GM21619 (cell line): ENCODE results near the gene CYP2A13.
"Not testable (repeated sequence)": the region's sequence is repeated elsewhere in the genome, so short reads cannot be mapped to it uniquely, and the experiment has no call there.

Experiments used
- ATAC-seq: cut with Tn5 transposase; IDR thresholded peaks from one replicate; pipeline ENCODE4 v1.9.1; 2021; ENCODE audit not compliant: unreplicated experiment

Gene CYP2A13

DNA sequence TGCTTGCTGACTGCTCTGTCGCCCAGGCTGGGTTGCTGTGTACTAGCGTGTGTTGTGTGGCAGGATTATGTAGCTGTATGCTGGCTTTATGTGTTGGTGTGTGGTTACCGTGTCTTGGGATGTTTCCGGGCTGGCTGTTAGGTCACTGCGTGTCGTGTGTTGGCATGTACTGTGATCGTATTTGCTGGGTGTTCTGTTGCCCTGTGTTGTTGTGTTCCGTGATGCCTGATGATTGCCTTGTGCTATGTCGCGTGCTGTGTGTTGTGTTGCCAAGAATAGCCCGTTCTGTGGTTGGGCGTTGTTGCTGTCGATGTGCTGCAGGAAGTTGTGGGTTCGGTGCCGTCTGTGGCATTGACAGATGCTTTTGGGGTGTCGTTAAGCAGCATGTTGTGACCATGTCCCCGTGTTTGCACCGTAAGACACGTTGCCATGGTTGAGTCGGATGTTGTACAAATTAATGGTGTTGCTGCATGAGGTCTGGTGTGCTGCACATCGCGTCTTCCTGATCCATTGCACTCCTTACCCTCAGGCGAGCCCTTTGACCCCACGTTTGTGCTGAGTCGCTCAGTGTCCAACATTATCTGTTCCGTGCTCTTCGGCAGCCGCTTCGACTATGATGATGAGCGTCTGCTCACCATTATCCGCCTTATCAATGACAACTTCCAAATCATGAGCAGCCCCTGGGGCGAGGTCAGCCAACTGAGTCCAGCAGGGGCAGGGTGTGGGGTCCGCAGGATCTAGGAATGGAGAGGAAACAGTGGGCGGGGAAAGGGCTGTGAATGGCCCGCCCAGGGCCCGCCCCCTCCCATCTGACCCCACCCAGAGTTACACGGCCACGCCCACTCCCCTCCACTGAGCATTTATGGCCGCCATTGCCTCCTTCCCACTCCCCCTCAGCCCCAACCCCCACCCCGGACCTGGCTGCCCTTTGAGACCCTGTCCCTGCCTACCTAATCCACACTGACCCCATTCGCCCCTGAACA lies 33.0 kb downstream of the CYP2A13 start:
- not testable (repeated sequence) for ATAC-seq

DNA sequence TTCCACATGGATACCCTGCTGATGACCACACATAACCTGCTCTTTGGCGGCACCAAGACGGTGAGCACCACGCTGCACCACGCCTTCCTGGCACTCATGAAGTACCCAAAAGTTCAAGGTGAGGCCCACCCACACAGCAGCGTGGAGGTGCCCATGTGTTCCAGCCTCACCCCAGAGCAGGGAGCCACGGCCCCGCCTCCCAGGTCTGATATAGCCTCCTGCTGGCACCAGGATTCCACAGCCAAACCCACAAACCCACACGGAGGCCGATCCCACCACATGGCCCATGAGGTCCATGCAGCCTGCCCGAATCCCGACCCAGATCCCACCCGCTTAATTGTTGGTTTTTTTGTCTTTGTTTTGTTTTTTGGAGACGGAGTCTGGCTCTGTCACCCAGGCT lies 34.6 kb downstream of the CYP2A13 start:
- not testable (repeated sequence) for ATAC-seq

DNA sequence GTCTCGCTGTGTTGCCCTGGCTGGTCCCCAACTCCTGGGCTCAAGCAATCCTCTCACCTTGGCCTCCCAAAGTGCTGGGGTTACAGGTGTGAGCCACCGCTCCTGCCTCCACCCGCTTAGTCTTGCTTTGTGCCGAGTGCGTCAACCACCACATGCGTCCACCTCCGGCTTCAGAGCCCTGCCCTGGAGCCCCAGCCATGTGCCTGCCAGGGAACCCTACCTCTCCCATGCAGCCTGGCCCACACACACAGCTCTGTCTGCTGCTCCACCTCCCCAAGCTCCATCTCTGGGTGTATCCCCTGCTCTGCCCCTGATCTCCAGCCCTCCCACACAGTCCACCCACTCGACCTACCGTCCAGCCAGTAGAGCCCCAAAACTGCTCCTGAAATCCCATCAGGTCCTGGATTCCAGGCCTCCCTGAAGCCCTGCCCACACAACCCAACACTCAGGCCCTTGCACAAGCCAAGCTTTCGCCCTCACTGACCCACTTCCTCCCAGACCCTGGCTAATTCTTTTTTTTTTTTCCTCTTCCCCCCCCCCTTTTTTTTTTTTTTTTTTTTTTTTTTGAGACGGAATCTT lies 35.6 kb downstream of the CYP2A13 start:
- no peak for ATAC-seq

DNA sequence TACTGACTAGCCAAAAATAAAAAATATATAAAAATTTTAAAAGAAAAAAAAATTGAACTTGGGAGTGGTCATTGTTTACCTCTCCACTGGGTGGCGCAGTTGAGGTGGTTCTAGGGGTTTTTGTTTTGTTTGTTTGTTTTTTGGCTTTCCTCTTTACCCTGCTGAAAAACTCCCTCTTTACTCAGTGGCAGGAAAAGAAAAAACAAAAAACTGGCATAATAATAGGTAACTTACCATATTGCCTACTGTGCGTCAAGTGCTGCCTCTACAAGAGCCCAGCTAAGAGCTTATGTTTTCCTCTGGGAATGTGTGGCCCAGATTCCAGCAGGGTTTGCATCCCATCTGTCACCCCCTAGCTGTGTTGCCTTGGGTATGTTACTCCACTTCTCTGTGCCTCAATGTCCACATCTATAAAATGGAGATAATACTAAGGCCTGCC lies 38.5 kb downstream of the CYP2A13 start:
- ATAC-seq, result not testable (repeated sequence)

DNA sequence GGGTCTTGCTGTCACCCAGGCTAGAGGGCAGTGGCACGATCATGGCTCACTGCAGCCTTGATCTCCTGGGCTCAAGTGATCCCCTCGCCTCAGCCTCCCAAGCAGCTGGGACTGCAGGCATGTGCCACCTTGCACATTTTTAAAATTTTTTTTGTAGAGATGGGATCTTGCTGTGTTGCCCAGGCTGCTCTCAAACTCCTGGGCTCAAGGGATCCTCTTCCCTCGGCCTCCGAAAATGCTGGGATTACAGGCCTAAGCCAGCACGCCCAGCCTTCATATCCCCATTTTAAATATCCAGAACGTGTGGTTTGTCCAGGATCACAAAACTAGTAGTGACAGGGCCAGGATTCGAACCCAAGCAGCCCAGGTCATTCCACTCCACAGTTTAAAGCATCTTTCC lies 39.1 kb downstream of the CYP2A13 start:
- not testable (repeated sequence) for ATAC-seq

DNA sequence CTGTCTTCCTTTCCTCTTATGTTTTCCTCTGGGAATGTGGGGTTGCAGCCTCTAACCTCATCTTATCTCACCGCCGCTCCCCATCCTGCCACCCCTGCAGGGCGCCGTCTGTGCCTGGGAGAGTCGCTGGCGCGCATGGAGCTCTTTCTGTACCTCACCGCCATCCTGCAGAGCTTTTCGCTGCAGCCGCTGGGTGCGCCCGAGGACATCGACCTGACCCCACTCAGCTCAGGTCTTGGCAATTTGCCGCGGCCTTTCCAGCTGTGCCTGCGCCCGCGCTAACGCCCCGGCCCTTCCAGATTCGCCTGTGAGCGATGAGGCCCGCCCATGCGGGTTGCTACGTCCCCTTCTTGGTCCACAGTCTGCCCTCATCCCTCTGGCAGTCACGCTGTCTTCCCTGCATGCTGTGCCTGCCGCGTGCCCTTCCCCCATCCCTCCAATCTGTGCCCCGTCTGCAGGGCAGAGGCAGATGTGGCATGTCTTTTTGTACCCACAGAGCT lies 39.6 kb downstream of the CYP2A13 start:
- ATAC-seq, result not testable (repeated sequence)

DNA sequence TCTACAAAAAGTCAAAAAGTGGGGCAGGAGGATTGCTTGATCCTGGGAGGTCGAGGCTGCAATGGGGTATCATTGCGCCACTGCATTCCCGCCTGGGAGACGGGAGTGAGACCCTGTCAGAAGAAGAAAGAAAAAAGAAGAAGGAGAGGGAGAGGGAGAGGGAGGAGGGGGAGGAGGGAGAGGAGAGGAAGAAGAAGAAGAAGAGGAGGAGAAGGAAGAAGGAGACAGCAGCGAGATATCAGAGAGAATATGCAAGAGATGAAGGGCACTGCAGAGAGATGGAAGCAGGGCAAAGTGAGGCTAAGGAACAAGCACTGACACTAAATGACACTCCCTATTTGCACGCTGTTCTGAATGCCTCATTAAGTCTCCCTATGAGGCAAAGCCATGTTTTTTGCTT lies 40.4 kb downstream of the CYP2A13 start:
- no peak for ATAC-seq

DNA sequence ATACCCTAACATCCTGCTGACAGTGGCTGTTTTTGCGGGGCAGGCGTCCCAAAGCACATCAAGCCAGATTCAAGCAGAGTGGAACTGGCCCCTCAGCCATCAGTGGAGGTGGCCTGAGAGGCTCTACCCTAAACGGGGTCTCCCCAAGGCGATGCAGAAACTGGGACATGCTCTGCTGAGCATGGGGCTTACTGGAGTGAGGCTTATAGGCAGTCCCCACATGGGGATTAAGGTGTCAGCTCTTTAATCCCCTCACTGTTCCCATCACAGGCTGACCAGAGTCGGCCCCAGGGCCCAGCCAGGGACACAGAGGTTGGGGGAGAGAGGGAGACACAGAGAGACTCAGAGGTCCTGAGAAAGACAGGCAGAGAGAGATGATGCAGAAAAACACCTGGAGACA lies 42.9 kb downstream of the CYP2A13 start:
- no peak for ATAC-seq

DNA sequence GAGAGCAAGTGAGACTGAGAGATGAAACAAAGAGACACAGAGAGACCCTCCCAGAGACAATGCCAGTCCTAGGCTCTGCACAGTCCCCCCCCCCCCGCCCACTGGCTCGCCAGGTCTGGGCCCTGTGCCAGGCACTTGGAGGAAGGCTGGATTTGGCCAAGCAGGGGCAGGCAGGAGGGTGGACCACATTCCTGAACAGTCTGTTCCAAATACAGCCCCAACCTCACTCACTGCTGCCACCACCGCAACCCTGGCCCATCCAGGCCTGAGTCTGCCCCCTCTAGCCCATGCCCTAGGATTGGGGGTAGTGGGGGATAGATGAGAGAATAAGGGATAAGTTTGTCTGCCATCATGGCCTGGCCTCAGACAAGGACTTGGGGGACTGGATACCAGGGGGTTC lies 45.0 kb downstream of the CYP2A13 start:
- ATAC-seq, result no peak

DNA sequence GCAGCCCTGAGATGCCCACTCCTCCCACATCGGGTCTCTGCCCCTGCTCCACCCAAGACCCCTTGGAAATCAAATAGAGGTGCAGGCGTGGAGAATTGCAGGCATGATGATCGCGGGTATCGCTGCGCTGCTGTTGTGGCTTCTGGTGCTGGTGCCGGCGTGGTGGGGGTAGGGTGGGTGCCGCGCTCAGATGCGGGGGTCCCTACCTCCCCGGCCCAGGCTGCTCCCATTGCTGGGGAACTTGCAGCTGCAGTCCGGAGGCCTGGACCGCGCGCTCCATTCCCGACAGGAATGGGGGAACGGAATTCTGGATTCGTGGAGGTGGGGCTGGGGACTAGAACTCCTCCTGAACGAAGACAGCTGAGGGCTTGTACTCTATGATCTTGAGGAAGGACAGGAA lies 46.4 kb downstream of the CYP2A13 start:
- no peak for ATAC-seq

DNA sequence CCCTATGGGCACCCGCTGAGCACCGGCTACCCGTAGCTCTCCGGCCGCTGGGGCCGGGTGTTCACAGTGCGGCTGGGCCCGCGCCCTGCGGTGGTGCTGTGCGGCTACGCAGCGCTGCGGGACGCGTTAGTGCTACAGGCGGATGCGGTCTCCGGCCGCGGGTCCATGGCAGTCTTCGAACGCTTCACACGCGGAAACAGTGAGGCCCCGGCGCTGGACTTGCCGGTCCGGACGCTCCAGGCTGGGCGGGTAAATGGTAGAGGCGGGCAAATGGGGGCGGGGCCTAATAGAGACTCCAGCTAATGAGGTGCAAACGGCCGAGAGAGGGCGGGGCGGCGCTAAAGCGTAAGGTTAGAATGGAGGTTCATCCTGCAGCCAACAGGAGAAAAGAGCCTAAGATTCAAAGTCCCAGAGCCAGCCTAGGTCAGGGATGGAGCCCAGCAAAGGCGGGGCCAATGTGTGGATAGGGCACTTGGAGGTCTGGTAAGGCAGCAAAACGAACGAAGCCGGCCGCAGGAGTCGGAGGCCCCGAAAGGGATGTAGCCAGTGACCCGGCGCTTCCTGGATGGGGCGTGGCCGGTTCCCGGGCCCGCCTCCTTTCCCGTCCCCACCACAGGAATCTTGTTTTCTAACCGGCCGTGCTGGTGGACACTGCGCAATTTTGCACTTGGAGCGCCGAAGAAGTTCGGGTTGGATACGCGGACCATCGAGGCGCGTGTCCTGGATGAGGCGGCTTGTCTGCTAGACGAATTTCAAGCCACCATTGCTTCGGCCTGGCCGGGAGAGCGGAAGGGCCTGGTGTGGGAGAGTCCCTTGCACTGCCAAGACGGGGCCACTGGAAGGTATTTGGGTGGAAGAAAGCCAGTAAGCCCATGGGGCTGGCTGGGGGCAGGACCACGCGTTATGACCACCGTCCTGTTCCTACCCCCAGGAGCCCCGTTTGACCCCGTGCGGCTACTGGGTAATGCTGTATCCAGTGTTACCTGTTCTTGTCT lies 47.4 kb downstream of the CYP2A13 start:
- ATAC-seq, result not testable (repeated sequence)

DNA sequence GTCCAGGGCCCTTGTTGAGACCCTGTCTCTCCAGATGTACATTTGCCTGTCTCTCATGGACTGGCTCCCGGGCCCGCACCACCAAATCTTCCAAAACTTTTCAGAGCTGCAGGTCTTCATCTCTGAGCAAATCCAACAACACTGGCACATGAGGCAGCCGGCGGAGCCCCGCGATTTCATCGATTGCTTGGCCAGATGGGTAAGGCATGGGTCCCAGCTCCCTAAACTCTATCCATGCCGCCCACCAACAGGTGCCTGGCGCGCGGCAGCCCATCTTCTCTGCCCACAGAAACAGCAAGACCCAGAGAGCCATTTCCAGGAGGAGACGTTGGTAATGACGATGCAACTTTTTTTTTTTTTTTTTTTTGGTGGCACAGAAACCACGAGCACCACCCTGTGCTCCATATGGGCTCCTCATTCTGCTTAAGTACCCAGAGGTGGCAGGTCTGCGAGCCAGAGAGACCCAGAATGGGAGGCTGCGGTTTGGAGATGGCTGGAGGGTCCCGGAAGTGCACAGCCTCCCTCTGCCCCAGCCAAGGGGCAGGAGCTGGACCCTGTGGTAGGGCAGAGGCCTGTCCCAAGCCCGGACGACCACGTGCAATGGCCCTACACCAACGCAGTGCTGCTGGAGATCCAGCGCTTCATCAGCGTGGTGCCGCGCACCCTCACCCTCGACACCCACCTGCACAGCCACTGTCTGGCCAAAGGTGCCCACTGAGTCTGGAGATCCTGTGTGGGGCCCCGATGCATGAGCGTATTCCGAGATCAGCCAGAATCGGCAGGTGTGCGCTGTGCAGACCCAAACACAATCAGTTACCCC lies 48.6 kb downstream of the CYP2A13 start:
- no peak for ATAC-seq

DNA sequence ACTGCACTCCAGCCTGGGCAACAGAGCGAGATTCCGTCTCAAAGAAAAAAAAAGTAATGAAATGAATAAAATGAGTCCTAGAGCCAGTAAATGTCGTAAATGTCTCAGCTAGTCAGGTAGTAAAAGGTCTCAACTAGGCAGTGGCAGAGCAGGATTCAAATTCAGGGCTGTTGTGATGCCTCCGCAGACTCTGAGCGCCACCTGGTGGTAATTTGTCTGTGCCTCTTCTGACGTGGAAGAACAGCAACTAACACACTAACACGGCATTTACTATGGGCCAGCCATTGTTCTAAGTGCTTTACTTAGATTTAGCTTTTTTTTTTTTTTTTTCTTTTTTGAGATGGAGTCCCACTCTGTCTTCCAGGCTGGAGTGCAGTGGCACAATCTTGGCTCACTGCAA lies 56.2 kb downstream of the CYP2A13 start:
- ATAC-seq, result no peak
